HEK293 (cell line): Measurements from ENCODE around the gene IMMP2L.
A peak's percentile ranks its signal among the peaks of the same experiment; 100 is the strongest.
"Not testable (repeated sequence)": the region's sequence is repeated elsewhere in the genome, so short reads cannot be mapped to it uniquely, and the experiment has no call there.

ENCODE experiments used
- CTCF ChIA-PET: fragments of 350-600 bp; formaldehyde crosslinking; extraction: SDS; loops from one replicate; lab custom pipeline; 2021; ENCODE audit warnings: antibody characterized with exemption; lab: Yijun Ruan, JAX
- POLR2A ChIA-PET: fragments of 300-600 bp; formaldehyde crosslinking; extraction: SDS; loops from one replicate; lab custom pipeline; 2020; ENCODE audit warnings: antibody characterized with exemption, inconsistent platforms; lab: Yijun Ruan, JAX
- H3K27ac ChIP-seq: fragments of 200-500 bp; sonication (Bioruptor generic); 2 replicates; pipeline ENCODE4 v1.5.1; 2014; ENCODE audit warnings: low read depth, low read length, control low read depth, inconsistent platforms; ENCODE audit errors: extremely low read depth
- H3K36me3 ChIP-seq, 2 experiments: fragments of 200-500 bp in 1 of 2; sonication (Bioruptor generic) in 1 of 2; 1 replicate in 1 of 2; 2 replicates in 1 of 2; pipeline ENCODE4 v1.5.1; 2014 to 2017; ENCODE audit warnings: inconsistent platforms in 2 of 2, low read length in 2 of 2; ENCODE audit not compliant: control insufficient read depth in 2 of 2, insufficient read depth in 1 of 2
- H3K4me1 ChIP-seq: fragments of 200-500 bp; sonication (Bioruptor generic); 2 replicates; pipeline ENCODE4 v1.5.1; 2014; ENCODE audit warnings: mild to moderate bottlenecking, low read length, inconsistent platforms; ENCODE audit not compliant: control insufficient read depth, insufficient read depth
- H3K4me3 ChIP-seq: 2 replicates; pipeline ENCODE4 v1.5.1; 2011; ENCODE audit warnings: low read depth, mild to moderate bottlenecking, control low read depth, low read length, moderate library complexity
- H3K9me3 ChIP-seq: fragments of 200-500 bp; sonication (Bioruptor generic); 2 replicates; pipeline ENCODE4 v1.5.1; 2014; ENCODE audit warnings: low read depth, low read length, inconsistent platforms; ENCODE audit not compliant: control insufficient read depth, insufficient read depth
- BCL11B ChIP-seq: fragments of 450-650 bp; formaldehyde crosslinking; IDR thresholded peaks from 2 replicates; pipeline ENCODE4 v1.5.1; 2016; ENCODE audit warnings: low read depth, missing biosample characterization, missing genetic modification characterization
- GFI1B ChIP-seq: fragments of 450-650 bp; formaldehyde crosslinking; IDR thresholded peaks from 2 replicates; pipeline ENCODE4 v1.5.1; 2016; ENCODE audit warnings: missing biosample characterization, missing genetic modification characterization
- SP3 ChIP-seq: fragments of 450-650 bp; formaldehyde crosslinking; IDR thresholded peaks from 2 replicates; pipeline ENCODE4 v1.5.1; 2016; ENCODE audit warnings: missing biosample characterization, missing genetic modification characterization
- YY1 ChIP-seq: fragments of 450-650 bp; formaldehyde crosslinking; IDR thresholded peaks from 2 replicates; pipeline ENCODE4 v1.5.1; 2018; ENCODE audit warnings: missing biosample characterization, missing genetic modification characterization
- ZNF10 ChIP-seq: fragments of 450-650 bp; formaldehyde crosslinking; IDR thresholded peaks from 2 replicates; pipeline ENCODE4 v1.5.1; 2017; ENCODE audit warnings: missing biosample characterization, missing genetic modification characterization
- ZNF114 ChIP-seq: fragments of 450-650 bp; formaldehyde crosslinking; IDR thresholded peaks from 2 replicates; pipeline ENCODE4 v1.5.0; 2017; ENCODE audit warnings: missing biosample characterization, missing genetic modification characterization
- ZNF140 ChIP-seq: fragments of 450-650 bp; formaldehyde crosslinking; IDR thresholded peaks from 2 replicates; pipeline ENCODE4 v1.5.1; 2016; ENCODE audit warnings: missing biosample characterization, missing genetic modification characterization
- ZNF184 ChIP-seq: fragments of 450-650 bp; IDR thresholded peaks from 2 replicates; pipeline ENCODE4 v1.5.1; 2018; ENCODE audit warnings: missing biosample characterization, mild to moderate bottlenecking, missing genetic modification characterization
- ZNF248 ChIP-seq: fragments of 450-650 bp; formaldehyde crosslinking; IDR thresholded peaks from 2 replicates; pipeline ENCODE4 v1.5.1; 2017; ENCODE audit warnings: missing biosample characterization, missing genetic modification characterization
- ZNF302 ChIP-seq: fragments of 450-650 bp; formaldehyde crosslinking; IDR thresholded peaks from 2 replicates; pipeline ENCODE4 v1.5.1; 2016; ENCODE audit warnings: missing biosample characterization, missing genetic modification characterization, low read depth
- ZNF354C ChIP-seq: fragments of 450-650 bp; formaldehyde crosslinking; IDR thresholded peaks from 2 replicates; pipeline ENCODE4 v1.5.1; 2016; ENCODE audit warnings: missing biosample characterization, missing genetic modification characterization, low read depth, borderline replicate concordance
- ZNF366 ChIP-seq: fragments of 450-650 bp; formaldehyde crosslinking; conservative IDR thresholded peaks from 2 replicates; pipeline ENCODE4 v1.5.1; 2016; ENCODE audit warnings: missing biosample characterization, missing genetic modification characterization
- ZNF521 ChIP-seq: fragments of 450-650 bp; formaldehyde crosslinking; IDR thresholded peaks from 2 replicates; pipeline ENCODE4 v1.5.1; 2017; ENCODE audit warnings: missing biosample characterization, mild to moderate bottlenecking, missing genetic modification characterization
- ZNF558 ChIP-seq: fragments of 450-650 bp; formaldehyde crosslinking; IDR thresholded peaks from 2 replicates; pipeline ENCODE4 v1.5.1; 2016; ENCODE audit warnings: missing biosample characterization, missing genetic modification characterization
- ZNF571 ChIP-seq: fragments of 450-650 bp; formaldehyde crosslinking; IDR thresholded peaks from 2 replicates; pipeline ENCODE4 v1.5.0; 2017; ENCODE audit warnings: missing biosample characterization, missing genetic modification characterization
- ZNF621 ChIP-seq: fragments of 450-650 bp; formaldehyde crosslinking; IDR thresholded peaks from 2 replicates; pipeline ENCODE4 v1.5.1; 2017; ENCODE audit warnings: missing biosample characterization, missing genetic modification characterization
- ZNF791 ChIP-seq: fragments of 450-650 bp; formaldehyde crosslinking; IDR thresholded peaks from 2 replicates; pipeline ENCODE4 v1.5.1; 2016; ENCODE audit warnings: missing biosample characterization, missing genetic modification characterization
- ZNF843 ChIP-seq: fragments of 450-650 bp; formaldehyde crosslinking; IDR thresholded peaks from 2 replicates; pipeline ENCODE4 v1.5.1; 2016; ENCODE audit warnings: missing biosample characterization, missing genetic modification characterization
- ZSCAN16 ChIP-seq: fragments of 450-650 bp; formaldehyde crosslinking; IDR thresholded peaks from 2 replicates; pipeline ENCODE4 v1.5.1; 2016; ENCODE audit warnings: missing biosample characterization, missing genetic modification characterization
- ZSCAN23 ChIP-seq: fragments of 450-650 bp; formaldehyde crosslinking; IDR thresholded peaks from 2 replicates; pipeline ENCODE4 v1.5.1; 2016; ENCODE audit warnings: missing biosample characterization, missing genetic modification characterization
- TF ChIP-seq, protein P1 (sequence below): fragments of 450-650 bp; formaldehyde crosslinking; IDR thresholded peaks from 2 replicates; pipeline ENCODE4 v1.5.1; 2016; ENCODE audit warnings: missing biosample characterization, missing genetic modification characterization
- TF ChIP-seq, protein P2 (sequence below): fragments of 450-650 bp; IDR thresholded peaks from 2 replicates; pipeline ENCODE4 v1.5.1; 2018; ENCODE audit warnings: missing biosample characterization, mild to moderate bottlenecking, missing genetic modification characterization
- TF ChIP-seq, protein P3 (sequence below): fragments of 450-650 bp; formaldehyde crosslinking; IDR thresholded peaks from 2 replicates; pipeline ENCODE4; 2016; ENCODE audit warnings: missing biosample characterization, missing genetic modification characterization
- TF ChIP-seq, protein P4 (sequence below): fragments of 450-650 bp; formaldehyde crosslinking; IDR thresholded peaks from 2 replicates; pipeline ENCODE4 v1.5.1; 2016; ENCODE audit warnings: missing biosample characterization, missing genetic modification characterization
- TF ChIP-seq, protein P5 (sequence below): fragments of 450-650 bp; formaldehyde crosslinking; IDR thresholded peaks from 2 replicates; pipeline ENCODE4 v1.5.1; 2017; ENCODE audit warnings: missing biosample characterization, missing genetic modification characterization

IMMP2L gene

DNA sequence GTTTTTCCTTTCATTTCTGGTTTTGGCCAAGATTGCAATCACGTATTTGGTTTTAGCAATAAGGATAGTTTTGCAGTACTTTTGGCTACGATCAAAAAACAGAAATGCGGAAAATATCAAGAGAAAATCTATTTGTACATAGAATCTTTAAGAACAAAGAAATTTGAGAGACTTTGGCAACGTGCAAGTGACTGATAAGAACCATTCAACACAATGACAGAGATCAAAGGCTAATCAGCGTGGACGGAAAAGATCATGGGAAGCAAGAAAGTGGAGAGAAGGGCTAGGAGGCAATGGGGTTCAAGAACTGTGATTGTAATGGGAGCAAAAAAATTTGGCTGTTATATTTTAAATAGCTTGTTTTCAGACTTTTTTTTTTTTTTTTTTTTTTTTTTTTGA is 487.5 kb downstream of the IMMP2L start:
- POLR2A ChIA-PET = no interaction called here
- no peaks in the 10 kb centered on the region for H3K36me3 ChIP-seq
- H3K27ac ChIP-seq = no peak overlapping the region
- no peaks in the 10 kb centered on the region for H3K4me1 ChIP-seq
- H3K9me3 ChIP-seq = no peaks in the 10 kb centered on the region
- no peak overlapping the region for H3K4me3 ChIP-seq
- CTCF ChIA-PET = no interaction called here
- TF ChIP-seq GFI1B (tag by site-specific recombination) (no peak), ZNF621 (tag by site-specific recombination) (no peak), ZNF302 (tag by site-specific recombination) (no peak), ZNF114 (tag by site-specific recombination) (no peak), ZNF558 (tag by site-specific recombination) (no peak), ZNF354C (no peak), ZNF366 (no peak), SP3 (tag by site-specific recombination) (no peak), ZNF140 (tag by site-specific recombination) (no peak), ZNF791 (tag by site-specific recombination) (no peak), ZNF843 (tag by site-specific recombination) (no peak), ZSCAN16 (no peak), YY1 (no peak), ZNF248 (no peak)
- TF ChIP-seq, protein P1, sequence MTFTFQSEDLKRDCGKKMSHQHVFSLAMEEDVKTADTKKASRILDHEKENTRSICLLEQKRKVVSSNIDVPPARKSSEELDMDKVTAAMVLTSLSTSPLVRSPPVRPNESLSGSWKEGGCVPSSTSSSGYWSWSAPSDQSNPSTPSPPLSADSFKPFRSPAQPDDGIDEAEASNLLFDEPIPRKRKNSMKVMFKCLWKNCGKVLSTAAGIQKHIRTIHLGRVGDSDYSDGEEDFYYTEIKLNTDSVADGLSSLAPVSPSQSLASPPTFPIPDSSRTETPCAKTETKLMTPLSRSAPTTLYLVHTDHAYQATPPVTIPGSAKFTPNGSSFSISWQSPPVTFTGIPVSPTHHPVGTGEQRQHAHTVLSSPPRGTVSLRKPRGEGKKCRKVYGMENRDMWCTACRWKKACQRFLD (tag by site-specific recombination) = no peak
- TF ChIP-seq, protein P2, sequence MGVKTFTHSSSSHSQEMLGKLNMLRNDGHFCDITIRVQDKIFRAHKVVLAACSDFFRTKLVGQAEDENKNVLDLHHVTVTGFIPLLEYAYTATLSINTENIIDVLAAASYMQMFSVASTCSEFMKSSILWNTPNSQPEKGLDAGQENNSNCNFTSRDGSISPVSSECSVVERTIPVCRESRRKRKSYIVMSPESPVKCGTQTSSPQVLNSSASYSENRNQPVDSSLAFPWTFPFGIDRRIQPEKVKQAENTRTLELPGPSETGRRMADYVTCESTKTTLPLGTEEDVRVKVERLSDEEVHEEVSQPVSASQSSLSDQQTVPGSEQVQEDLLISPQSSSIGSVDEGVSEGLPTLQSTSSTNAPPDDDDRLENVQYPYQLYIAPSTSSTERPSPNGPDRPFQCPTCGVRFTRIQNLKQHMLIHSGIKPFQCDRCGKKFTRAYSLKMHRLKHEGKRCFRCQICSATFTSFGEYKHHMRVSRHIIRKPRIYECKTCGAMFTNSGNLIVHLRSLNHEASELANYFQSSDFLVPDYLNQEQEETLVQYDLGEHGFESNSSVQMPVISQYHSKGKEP (tag by site-specific recombination) = no peak
- TF ChIP-seq, protein P3, sequence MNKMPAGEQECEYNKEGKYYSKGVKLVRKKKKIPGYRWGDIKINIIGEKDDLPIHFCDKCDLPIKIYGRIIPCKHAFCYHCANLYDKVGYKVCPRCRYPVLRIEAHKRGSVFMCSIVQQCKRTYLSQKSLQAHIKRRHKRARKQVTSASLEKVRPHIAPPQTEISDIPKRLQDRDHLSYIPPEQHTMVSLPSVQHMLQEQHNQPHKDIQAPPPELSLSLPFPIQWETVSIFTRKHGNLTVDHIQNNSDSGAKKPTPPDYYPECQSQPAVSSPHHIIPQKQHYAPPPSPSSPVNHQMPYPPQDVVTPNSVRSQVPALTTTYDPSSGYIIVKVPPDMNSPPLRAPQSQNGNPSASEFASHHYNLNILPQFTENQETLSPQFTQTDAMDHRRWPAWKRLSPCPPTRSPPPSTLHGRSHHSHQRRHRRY = no peak
- TF ChIP-seq, protein P4, sequence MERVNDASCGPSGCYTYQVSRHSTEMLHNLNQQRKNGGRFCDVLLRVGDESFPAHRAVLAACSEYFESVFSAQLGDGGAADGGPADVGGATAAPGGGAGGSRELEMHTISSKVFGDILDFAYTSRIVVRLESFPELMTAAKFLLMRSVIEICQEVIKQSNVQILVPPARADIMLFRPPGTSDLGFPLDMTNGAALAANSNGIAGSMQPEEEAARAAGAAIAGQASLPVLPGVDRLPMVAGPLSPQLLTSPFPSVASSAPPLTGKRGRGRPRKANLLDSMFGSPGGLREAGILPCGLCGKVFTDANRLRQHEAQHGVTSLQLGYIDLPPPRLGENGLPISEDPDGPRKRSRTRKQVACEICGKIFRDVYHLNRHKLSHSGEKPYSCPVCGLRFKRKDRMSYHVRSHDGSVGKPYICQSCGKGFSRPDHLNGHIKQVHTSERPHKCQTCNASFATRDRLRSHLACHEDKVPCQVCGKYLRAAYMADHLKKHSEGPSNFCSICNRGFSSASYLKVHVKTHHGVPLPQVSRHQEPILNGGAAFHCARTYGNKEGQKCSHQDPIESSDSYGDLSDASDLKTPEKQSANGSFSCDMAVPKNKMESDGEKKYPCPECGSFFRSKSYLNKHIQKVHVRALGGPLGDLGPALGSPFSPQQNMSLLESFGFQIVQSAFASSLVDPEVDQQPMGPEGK = no peak

DNA sequence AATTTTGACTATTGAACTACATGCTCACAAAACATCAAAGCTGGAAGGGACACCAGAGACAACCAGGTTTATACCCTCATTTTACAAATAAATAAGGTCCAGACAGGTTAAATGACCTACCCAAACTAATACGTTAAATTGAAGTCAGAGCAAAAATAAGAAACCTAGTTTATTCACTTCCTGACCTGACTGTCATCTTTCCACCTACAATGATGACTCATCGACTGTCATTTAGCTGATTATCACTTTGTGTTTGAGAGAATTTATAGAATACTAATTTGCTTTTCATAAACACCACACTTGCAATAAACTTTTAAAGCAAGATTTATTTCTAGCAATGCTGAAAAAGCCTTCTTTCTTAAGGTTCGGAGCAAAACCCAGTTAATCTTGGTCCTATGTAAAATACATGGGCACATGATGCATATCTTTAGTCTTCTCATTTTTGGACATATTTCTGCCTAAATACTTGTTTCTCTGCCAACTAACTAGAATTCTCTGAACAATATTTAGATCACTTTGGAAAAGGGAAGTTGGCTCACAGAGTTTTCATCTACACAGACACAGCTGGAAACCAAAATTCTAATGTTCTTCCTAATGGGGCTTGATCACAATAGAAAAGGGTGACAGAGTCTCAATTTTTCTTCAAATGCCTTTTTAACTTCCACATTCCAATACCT is 488.1 kb downstream of the IMMP2L start:
- ChIA-PET CTCF (no interaction called here), POLR2A (no interaction called here)
- Histone ChIP-seq H3K27ac (no peak overlapping the region), H3K4me1 (no peaks in the 10 kb centered on the region), H3K4me3 (no peak overlapping the region), H3K36me3 (no peaks in the 10 kb centered on the region), H3K9me3 (no peaks in the 10 kb centered on the region)
- TF ChIP-seq ZNF184 (tag by site-specific recombination) (no peak), ZNF521 (tag by site-specific recombination) (no peak), ZNF571 (tag by site-specific recombination) (no peak), ZSCAN23 (no peak), BCL11B (no peak), ZNF10 (tag by site-specific recombination) (no peak)
- TF ChIP-seq, protein P5, sequence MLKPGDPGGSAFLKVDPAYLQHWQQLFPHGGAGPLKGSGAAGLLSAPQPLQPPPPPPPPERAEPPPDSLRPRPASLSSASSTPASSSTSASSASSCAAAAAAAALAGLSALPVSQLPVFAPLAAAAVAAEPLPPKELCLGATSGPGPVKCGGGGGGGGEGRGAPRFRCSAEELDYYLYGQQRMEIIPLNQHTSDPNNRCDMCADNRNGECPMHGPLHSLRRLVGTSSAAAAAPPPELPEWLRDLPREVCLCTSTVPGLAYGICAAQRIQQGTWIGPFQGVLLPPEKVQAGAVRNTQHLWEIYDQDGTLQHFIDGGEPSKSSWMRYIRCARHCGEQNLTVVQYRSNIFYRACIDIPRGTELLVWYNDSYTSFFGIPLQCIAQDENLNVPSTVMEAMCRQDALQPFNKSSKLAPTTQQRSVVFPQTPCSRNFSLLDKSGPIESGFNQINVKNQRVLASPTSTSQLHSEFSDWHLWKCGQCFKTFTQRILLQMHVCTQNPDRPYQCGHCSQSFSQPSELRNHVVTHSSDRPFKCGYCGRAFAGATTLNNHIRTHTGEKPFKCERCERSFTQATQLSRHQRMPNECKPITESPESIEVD = peak; percentile 34; the same call in 1 of the 2 replicates

DNA sequence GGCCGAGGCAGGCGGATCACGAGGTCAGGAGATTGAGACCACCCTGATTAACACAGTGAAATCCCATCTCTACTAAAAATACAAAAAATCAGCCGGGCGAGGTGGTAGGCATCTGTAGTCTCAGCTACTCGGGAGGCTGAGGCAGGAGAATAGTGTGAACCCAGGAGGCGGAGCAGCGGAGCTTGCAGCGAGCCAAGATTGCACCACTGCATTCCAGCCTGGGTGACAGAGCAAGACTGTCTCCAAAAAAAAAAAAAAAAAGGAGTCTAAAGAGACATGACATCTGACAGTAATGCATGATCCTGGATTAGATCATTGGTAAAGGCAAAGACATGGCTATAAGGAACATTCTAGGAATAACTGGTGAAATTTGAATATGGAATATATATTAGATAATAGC is 489.6 kb downstream of the IMMP2L start:
- POLR2A ChIA-PET, H3K36me3 ChIP-seq, H3K4me3 ChIP-seq, CTCF ChIA-PET, H3K9me3 ChIP-seq, H3K4me1 ChIP-seq, H3K27ac ChIP-seq: not testable (repeated sequence)
